HTERT RPE-1 (cell line): ENCODE data around the gene PLCH1.

Source experiments
- in situ Hi-C: fragments of 300-500 bp; cut with MboI; formaldehyde crosslinking; loops from 4 replicates; pipeline ENCODE4 v1.14.3; 2020; ENCODE audit warnings: low sequenced_read_pairs

PLCH1 gene

GRCh38 chr3:155747286-155747945, 2.5 kb upstream of the PLCH1 start:
- in situ Hi-C loops, result no loop called here

- in situ Hi-C loops, result no loop called here
These were observed 1.8 kb upstream of the PLCH1 start for GRCh38 chr3:155746703-155747102.

- in situ Hi-C loops, result no loop called here
These were observed 1.1 kb upstream of the PLCH1 start for GRCh38 chr3:155745795-155746550.

GRCh38 chr3:155744010-155744625, 753 bp downstream of the PLCH1 start:
- in situ Hi-C loops, result no loop called here

- in situ Hi-C loops, result no loop called here
These were observed 1.3 kb downstream of the PLCH1 start for GRCh38 chr3:155743606-155744005.

- in situ Hi-C loops, result no loop called here
These were observed 2.4 kb downstream of the PLCH1 start for GRCh38 chr3:155742349-155742965.

- in situ Hi-C loops, result no loop called here
These were observed 3.3 kb downstream of the PLCH1 start for GRCh38 chr3:155741603-155742002.

GRCh38 chr3:155741101-155741500, 3.8 kb downstream of the PLCH1 start:
- in situ Hi-C loops, result no loop called here

GRCh38 chr3:155739154-155739553, 5.7 kb downstream of the PLCH1 start:
- in situ Hi-C loops, result no loop called here

GRCh38 chr3:155738580-155739076, 6.2 kb downstream of the PLCH1 start:
- in situ Hi-C loops, result no loop called here

GRCh38 chr3:155737844-155738460, 6.9 kb downstream of the PLCH1 start:
- in situ Hi-C loops, result no loop called here

GRCh38 chr3:155736381-155736780, 8.5 kb downstream of the PLCH1 start:
- in situ Hi-C loops, result no loop called here

GRCh38 chr3:155730843-155731242, 14.0 kb downstream of the PLCH1 start:
- in situ Hi-C loops, result no loop called here

- in situ Hi-C loops, result no loop called here
These were observed 17.0 kb downstream of the PLCH1 start for GRCh38 chr3:155727836-155728235.

GRCh38 chr3:155714295-155714718, 30.6 kb downstream of the PLCH1 start:
- in situ Hi-C loops, result no loop called here

- in situ Hi-C loops, result no loop called here
These were observed 32.9 kb downstream of the PLCH1 start for GRCh38 chr3:155712008-155712407.

- in situ Hi-C loops, result no loop called here
These were observed 39.9 kb downstream of the PLCH1 start for GRCh38 chr3:155704771-155705559.

GRCh38 chr3:155704061-155704460, 40.8 kb downstream of the PLCH1 start:
- in situ Hi-C loops, result no loop called here

- in situ Hi-C loops, result no loop called here
These were observed 41.9 kb downstream of the PLCH1 start for GRCh38 chr3:155702745-155703591.
